ENCODE data around the gene TAGLN2. TPM values are rescaled to one million over a fixed set of nuclear protein-coding genes. Genes with fewer than 3 reads are reported as not detected.

Gene TAGLN2
- polyA plus RNA-seq, 1 experiment = 400 TPM

- POLR2A ChIA-PET = no interaction called here
- CTCF ChIA-PET = interaction anchor here (13.3 kb wide), 1 partner anchor 75 kb away, joined by 380 read pairs; no protein-coding TSS in a partner anchor
- no peak overlapping the region for H3K27ac ChIP-seq (ENCODE audit: low read depth, low read length)
- no peak for DNase-seq (ENCODE audit: low read depth, low spot score)
- no peak overlapping the region for H3K4me3 ChIP-seq (ENCODE audit: low read depth, low read length)
- H3K27me3 ChIP-seq (ENCODE audit: control insufficient read depth, insufficient read depth, low read length) = peaks cover 12% of the 10 kb centered on the region
- no peak for TF ChIP-seq CTCF (IDR thresholded peaks at IDR 0.05; ENCODE audit: low read depth, low read length)
- no peaks in the 10 kb centered on the region for H3K9me3 ChIP-seq (ENCODE audit: control insufficient read depth, insufficient read depth, low read length)
These were observed 5.9 kb upstream of the TAGLN2 start for GRCh38 chr1:159931101-159931794.

- Histone ChIP-seq H3K27me3 (ENCODE audit: control insufficient read depth, insufficient read depth, low read length) (peaks cover 12% of the 10 kb centered on the region), H3K9me3 (ENCODE audit: control insufficient read depth, insufficient read depth, low read length) (no peaks in the 10 kb centered on the region), H3K27ac (ENCODE audit: low read depth, low read length) (no peak overlapping the region), H3K4me3 (ENCODE audit: low read depth, low read length) (no peak overlapping the region)
- ChIA-PET CTCF (interaction anchor here (1.0 to 13.3 kb wide), 3 partner anchors 76 to 150 kb away, joined by 3 to 380 read pairs (median 4); partner anchors contain the start of gene DUSP23), POLR2A (no interaction called here)
- no peak for DNase-seq (ENCODE audit: low read depth, low spot score)
- no peak for TF ChIP-seq CTCF (IDR thresholded peaks at IDR 0.05; ENCODE audit: low read depth, low read length)
These were observed 5.3 kb upstream of the TAGLN2 start for GRCh38 chr1:159930634-159931033.

- Histone ChIP-seq H3K9me3 (ENCODE audit: control insufficient read depth, insufficient read depth, low read length) (no peaks in the 10 kb centered on the region), H3K4me3 (ENCODE audit: low read depth, low read length) (no peak overlapping the region), H3K27me3 (ENCODE audit: control insufficient read depth, insufficient read depth, low read length) (peaks cover 8% of the 10 kb centered on the region), H3K27ac (ENCODE audit: low read depth, low read length) (no peak overlapping the region)
- ChIA-PET POLR2A (no interaction called here), CTCF (interaction anchor here (0.5 to 13.3 kb wide), 4 partner anchors 76 to 171 kb away, joined by 3 to 380 read pairs (median 4); partner anchors contain the start of gene DUSP23)
- TF ChIP-seq CTCF (IDR thresholded peaks at IDR 0.05; ENCODE audit: low read depth, low read length) = no peak
- DNase-seq (ENCODE audit: low read depth, low spot score) = no peak
These were observed 4.9 kb upstream of the TAGLN2 start for GRCh38 chr1:159930216-159930615.

GRCh38 chr1:159929155-159930051 is 4.1 kb upstream of the TAGLN2 start:
- ChIA-PET CTCF (interaction anchor here (0.5 to 13.3 kb wide), 4 partner anchors 16 to 172 kb away, joined by 3 to 380 read pairs (median 4); partner anchors contain the start of gene IGSF9), POLR2A (no interaction called here)
- Histone ChIP-seq H3K9me3 (ENCODE audit: control insufficient read depth, insufficient read depth, low read length) (peaks cover 4% of the 10 kb centered on the region; the same call in 1 of the 2 replicates), H3K4me3 (ENCODE audit: low read depth, low read length) (no peak overlapping the region), H3K27me3 (ENCODE audit: control insufficient read depth, insufficient read depth, low read length) (peaks cover 5% of the 10 kb centered on the region), H3K27ac (ENCODE audit: low read depth, low read length) (no peak overlapping the region)
- TF ChIP-seq CTCF (IDR thresholded peaks at IDR 0.05; ENCODE audit: low read depth, low read length) = no peak
- no peak for DNase-seq (ENCODE audit: low read depth, low spot score)

Data from AG04450 (cell line).